WTC11 (cell line): ENCODE results near the gene LAMC2. TPM values are rescaled to one million over a fixed set of nuclear protein-coding genes. Genes with fewer than 3 reads are reported as not detected.

ENCODE experiments used
- ATAC-seq: fragments of 200-7000 bp; cut with Tn5 transposase; 2 replicates; pipeline ENCODE4 v1.10.0; 2021; ENCODE audit warnings: mild to moderate bottlenecking, moderate library complexity
- CTCF ChIA-PET: fragments of 300-600 bp; sonication (Branson Sonifier 250); formaldehyde crosslinking; loops from one replicate; lab custom pipeline; 2021; ENCODE audit warnings: antibody characterized with exemption; lab: Charles Lee
- POLR2A ChIA-PET: fragments of 350-600 bp; sonication (Branson Sonifier 250); formaldehyde crosslinking; loops from one replicate; lab custom pipeline; 2021; ENCODE audit warnings: antibody characterized with exemption; lab: Charles Lee
- DNase-seq: peaks from one replicate; pipeline ENCODE4 v3.0.0; 2021; ENCODE audit warnings: low spot score
- H3K27ac Mint-ChIP-seq: 2 replicates; pipeline ENCODE4 v1.8.0; 2021; ENCODE audit warnings: mixed read lengths
- H3K27me3 Mint-ChIP-seq: 2 replicates; pipeline ENCODE4 v1.8.0; 2021; ENCODE audit warnings: low read depth, mild to moderate bottlenecking, moderate library complexity, mixed read lengths
- H3K36me3 Mint-ChIP-seq: 2 replicates; pipeline ENCODE4 v1.8.0; 2021; ENCODE audit warnings: mixed read lengths
- H3K4me1 Mint-ChIP-seq: 2 replicates; pipeline ENCODE4 v1.8.0; 2022; ENCODE audit warnings: mixed read lengths
- H3K4me3 Mint-ChIP-seq: 2 replicates; pipeline ENCODE4 v1.8.0; 2021; ENCODE audit warnings: mild to moderate bottlenecking, moderate library complexity, mixed read lengths
- H3K9me3 Mint-ChIP-seq: 2 replicates; pipeline ENCODE4 v1.8.0; 2021; ENCODE audit warnings: mixed read lengths
- GABPB1 ChIP-seq: sonication (generic); formaldehyde crosslinking; IDR thresholded peaks from 2 replicates; pipeline ENCODE4 v1.8.1; 2023; ENCODE audit warnings: mild to moderate bottlenecking, missing genetic modification reagents
- HMGA2 ChIP-seq: fragments of 250-450 bp; sonication (Bioruptor Pico); IDR thresholded peaks from 2 replicates; pipeline ENCODE4 v1.4.0; 2021; ENCODE audit warnings: mild to moderate bottlenecking, moderate library complexity
- JAZF1 ChIP-seq: fragments of 250-450 bp; sonication (Bioruptor Pico); IDR thresholded peaks from 2 replicates; pipeline ENCODE4 v1.9.0; 2021; ENCODE audit warnings: moderate library complexity, mild to moderate bottlenecking, inconsistent platforms
- JUN ChIP-seq: sonication (generic); formaldehyde crosslinking; IDR thresholded peaks from 2 replicates; pipeline ENCODE4 v1.8.0; 2023; ENCODE audit warnings: mild to moderate bottlenecking, missing genetic modification reagents
- NR1H2 ChIP-seq: sonication (generic); formaldehyde crosslinking; IDR thresholded peaks from 2 replicates; pipeline ENCODE4 v1.9.0; 2021; ENCODE audit warnings: mild to moderate bottlenecking, moderate library complexity, missing genetic modification reagents
- PRRX2 ChIP-seq: fragments of 250-450 bp; sonication (Bioruptor Pico); IDR thresholded peaks from 2 replicates; pipeline ENCODE4 v1.8.0; 2021; ENCODE audit warnings: mild to moderate bottlenecking
- RELA ChIP-seq: sonication (generic); formaldehyde crosslinking; IDR thresholded peaks from 2 replicates; pipeline ENCODE4 v1.8.1; 2022; ENCODE audit warnings: missing genetic modification reagents, mild to moderate bottlenecking, borderline replicate concordance
- RORB ChIP-seq: fragments of 250-450 bp; sonication (Bioruptor Pico); IDR thresholded peaks from 2 replicates; pipeline ENCODE4 v1.9.0; 2021; ENCODE audit warnings: mild to moderate bottlenecking
- SMAD3 ChIP-seq: sonication (generic); formaldehyde crosslinking; IDR thresholded peaks from 2 replicates; pipeline ENCODE4 v1.8.0; 2022; ENCODE audit warnings: missing genetic modification reagents, mild to moderate bottlenecking, borderline replicate concordance
- SMAD4 ChIP-seq: sonication (generic); formaldehyde crosslinking; IDR thresholded peaks from 2 replicates; pipeline ENCODE4 v1.8.0; 2022; ENCODE audit warnings: mild to moderate bottlenecking, missing genetic modification reagents
- TEAD1 ChIP-seq: sonication (generic); formaldehyde crosslinking; IDR thresholded peaks from 2 replicates; pipeline ENCODE4 v1.8.0; 2022; ENCODE audit warnings: mild to moderate bottlenecking, missing genetic modification reagents
- TP53 ChIP-seq: sonication (generic); formaldehyde crosslinking; IDR thresholded peaks from 2 replicates; pipeline ENCODE4 v1.8.1; 2023; ENCODE audit warnings: mild to moderate bottlenecking, missing genetic modification reagents
- ZNF121 ChIP-seq: sonication (generic); formaldehyde crosslinking; IDR thresholded peaks from 2 replicates; pipeline ENCODE4 v1.8.0; 2023; ENCODE audit warnings: missing genetic modification reagents
- ZNF138 ChIP-seq: sonication (generic); formaldehyde crosslinking; conservative IDR thresholded peaks from 2 replicates; pipeline ENCODE4 v1.8.1; 2022; ENCODE audit warnings: mild to moderate bottlenecking, moderate library complexity, missing genetic modification reagents
- ZNF263 ChIP-seq: sonication (generic); formaldehyde crosslinking; IDR thresholded peaks from 2 replicates; pipeline ENCODE4 v1.8.1; 2022; ENCODE audit warnings: low read depth, mild to moderate bottlenecking, moderate library complexity, missing genetic modification reagents
- ZNF317 ChIP-seq: sonication (generic); formaldehyde crosslinking; IDR thresholded peaks from 2 replicates; pipeline ENCODE4 v1.8.1; 2023; ENCODE audit warnings: low read depth, mild to moderate bottlenecking, moderate library complexity, missing genetic modification reagents, borderline replicate concordance
- ZNF423 ChIP-seq: fragments of 250-450 bp; sonication (Bioruptor Pico); IDR thresholded peaks from 2 replicates; pipeline ENCODE4 v2.1.2; 2022; ENCODE audit warnings: mild to moderate bottlenecking, moderate library complexity
- total RNA-seq: library from RNA; stranded (reverse); gene quantifications from 3 replicates; pipeline ENCODE4 v1.2.3, GENCODE V29; 2021
- TF ChIP-seq, protein P1 (sequence below): sonication (generic); formaldehyde crosslinking; IDR thresholded peaks from 2 replicates; pipeline ENCODE4 v1.8.1; 2022; ENCODE audit warnings: mild to moderate bottlenecking, missing genetic modification reagents, moderate library complexity, borderline replicate concordance
- TF ChIP-seq, protein P2 (sequence below): sonication (generic); formaldehyde crosslinking; IDR thresholded peaks from 2 replicates; pipeline ENCODE4 v1.8.1; 2023; ENCODE audit warnings: mild to moderate bottlenecking, missing genetic modification reagents
- TF ChIP-seq, protein P3 (sequence below): sonication (generic); formaldehyde crosslinking; IDR thresholded peaks from 2 replicates; pipeline ENCODE4 v1.8.0; 2023; ENCODE audit warnings: missing genetic modification reagents
- TF ChIP-seq, protein P4 (sequence below): sonication (generic); formaldehyde crosslinking; IDR thresholded peaks from 2 replicates; pipeline ENCODE4 v1.8.1; 2022; ENCODE audit warnings: low read depth, missing genetic modification reagents, borderline replicate concordance
- TF ChIP-seq, protein P5 (sequence below): sonication (generic); formaldehyde crosslinking; conservative IDR thresholded peaks from 2 replicates; pipeline ENCODE4 v1.8.1; 2023; ENCODE audit warnings: mild to moderate bottlenecking, low read depth, missing genetic modification reagents, moderate library complexity
- TF ChIP-seq, protein P6 (sequence below): fragments of 250-450 bp; sonication (Bioruptor Pico); IDR thresholded peaks from 2 replicates; pipeline ENCODE4 v1.9.0; 2021; ENCODE audit warnings: mild to moderate bottlenecking

LAMC2 gene
- total RNA-seq, 1 experiment from 2014 or later, result 7.9 TPM

DNA sequence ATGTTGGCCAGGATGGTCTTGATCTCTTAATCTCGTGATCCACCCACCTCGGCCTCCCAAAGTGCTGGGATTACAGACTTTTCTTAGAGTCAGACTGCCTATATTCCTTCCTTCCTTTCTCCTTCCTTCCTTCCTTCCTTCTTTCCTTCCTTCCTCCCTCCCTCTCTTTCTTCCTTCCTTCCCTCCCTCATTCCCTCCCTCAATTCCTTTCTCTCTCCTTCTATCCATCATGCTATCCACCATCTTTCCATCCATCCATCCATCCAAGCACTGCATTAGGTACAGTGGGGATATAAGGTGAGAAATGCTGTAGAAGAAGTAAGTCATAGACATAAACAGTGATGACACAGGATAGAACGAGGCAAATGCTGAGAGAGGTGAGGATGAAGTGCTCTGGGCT lies 13.2 kb downstream of the LAMC2 start:
- TF ChIP-seq, protein P1, sequence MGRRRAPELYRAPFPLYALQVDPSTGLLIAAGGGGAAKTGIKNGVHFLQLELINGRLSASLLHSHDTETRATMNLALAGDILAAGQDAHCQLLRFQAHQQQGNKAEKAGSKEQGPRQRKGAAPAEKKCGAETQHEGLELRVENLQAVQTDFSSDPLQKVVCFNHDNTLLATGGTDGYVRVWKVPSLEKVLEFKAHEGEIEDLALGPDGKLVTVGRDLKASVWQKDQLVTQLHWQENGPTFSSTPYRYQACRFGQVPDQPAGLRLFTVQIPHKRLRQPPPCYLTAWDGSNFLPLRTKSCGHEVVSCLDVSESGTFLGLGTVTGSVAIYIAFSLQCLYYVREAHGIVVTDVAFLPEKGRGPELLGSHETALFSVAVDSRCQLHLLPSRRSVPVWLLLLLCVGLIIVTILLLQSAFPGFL (CRISPR knock-in tag), result no peak
- TF ChIP-seq, protein P2, sequence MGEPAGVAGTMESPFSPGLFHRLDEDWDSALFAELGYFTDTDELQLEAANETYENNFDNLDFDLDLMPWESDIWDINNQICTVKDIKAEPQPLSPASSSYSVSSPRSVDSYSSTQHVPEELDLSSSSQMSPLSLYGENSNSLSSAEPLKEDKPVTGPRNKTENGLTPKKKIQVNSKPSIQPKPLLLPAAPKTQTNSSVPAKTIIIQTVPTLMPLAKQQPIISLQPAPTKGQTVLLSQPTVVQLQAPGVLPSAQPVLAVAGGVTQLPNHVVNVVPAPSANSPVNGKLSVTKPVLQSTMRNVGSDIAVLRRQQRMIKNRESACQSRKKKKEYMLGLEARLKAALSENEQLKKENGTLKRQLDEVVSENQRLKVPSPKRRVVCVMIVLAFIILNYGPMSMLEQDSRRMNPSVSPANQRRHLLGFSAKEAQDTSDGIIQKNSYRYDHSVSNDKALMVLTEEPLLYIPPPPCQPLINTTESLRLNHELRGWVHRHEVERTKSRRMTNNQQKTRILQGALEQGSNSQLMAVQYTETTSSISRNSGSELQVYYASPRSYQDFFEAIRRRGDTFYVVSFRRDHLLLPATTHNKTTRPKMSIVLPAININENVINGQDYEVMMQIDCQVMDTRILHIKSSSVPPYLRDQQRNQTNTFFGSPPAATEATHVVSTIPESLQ (CRISPR knock-in tag), result no peak
- TF ChIP-seq, protein P3, sequence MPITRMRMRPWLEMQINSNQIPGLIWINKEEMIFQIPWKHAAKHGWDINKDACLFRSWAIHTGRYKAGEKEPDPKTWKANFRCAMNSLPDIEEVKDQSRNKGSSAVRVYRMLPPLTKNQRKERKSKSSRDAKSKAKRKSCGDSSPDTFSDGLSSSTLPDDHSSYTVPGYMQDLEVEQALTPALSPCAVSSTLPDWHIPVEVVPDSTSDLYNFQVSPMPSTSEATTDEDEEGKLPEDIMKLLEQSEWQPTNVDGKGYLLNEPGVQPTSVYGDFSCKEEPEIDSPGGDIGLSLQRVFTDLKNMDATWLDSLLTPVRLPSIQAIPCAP (CRISPR knock-in tag), result no peak
- TF ChIP-seq, protein P4, sequence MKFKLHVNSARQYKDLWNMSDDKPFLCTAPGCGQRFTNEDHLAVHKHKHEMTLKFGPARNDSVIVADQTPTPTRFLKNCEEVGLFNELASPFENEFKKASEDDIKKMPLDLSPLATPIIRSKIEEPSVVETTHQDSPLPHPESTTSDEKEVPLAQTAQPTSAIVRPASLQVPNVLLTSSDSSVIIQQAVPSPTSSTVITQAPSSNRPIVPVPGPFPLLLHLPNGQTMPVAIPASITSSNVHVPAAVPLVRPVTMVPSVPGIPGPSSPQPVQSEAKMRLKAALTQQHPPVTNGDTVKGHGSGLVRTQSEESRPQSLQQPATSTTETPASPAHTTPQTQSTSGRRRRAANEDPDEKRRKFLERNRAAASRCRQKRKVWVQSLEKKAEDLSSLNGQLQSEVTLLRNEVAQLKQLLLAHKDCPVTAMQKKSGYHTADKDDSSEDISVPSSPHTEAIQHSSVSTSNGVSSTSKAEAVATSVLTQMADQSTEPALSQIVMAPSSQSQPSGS (CRISPR knock-in tag), result no peak
- TF ChIP-seq ZNF138 (no peak), HMGA2 (CRISPR knock-in tag) (no peak), TEAD1 (CRISPR knock-in tag) (no peak)
- Mint-ChIP-seq H3K9me3 (no peaks in the 10 kb centered on the region), H3K27ac (no peak overlapping the region; the same call in 1 of the 2 replicates), H3K27me3 (no peaks in the 10 kb centered on the region), H3K4me1 (peaks cover 21% of the 10 kb centered on the region), H3K4me3 (no peak overlapping the region), H3K36me3 (no peaks in the 10 kb centered on the region)
- no peak for ATAC-seq
- POLR2A ChIA-PET, result no interaction called here
- CTCF ChIA-PET, result no interaction called here
- DNase-seq, result no peak

DNA sequence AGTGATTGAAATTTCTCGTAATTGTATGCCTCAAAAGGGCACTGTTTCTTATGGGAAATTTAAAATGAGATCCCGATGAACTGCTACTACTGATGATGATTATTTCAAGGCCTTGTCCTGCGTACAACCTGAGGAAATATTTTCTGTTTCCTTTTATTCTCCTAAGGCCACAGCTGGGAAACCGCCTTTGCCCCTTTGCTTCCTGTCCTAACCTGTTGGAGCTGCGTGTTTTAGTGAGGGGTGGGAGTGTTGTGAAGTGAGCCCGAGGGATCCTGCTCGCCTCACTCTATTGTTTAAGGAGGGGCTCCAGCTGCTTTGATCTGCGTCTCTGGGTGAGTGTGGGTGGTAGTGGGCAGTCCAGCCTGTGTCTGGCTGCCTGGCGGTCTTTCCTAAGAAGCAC lies 14.4 kb downstream of the LAMC2 start:
- Mint-ChIP-seq H3K27me3 (no peaks in the 10 kb centered on the region), H3K4me3 (no peak overlapping the region), H3K9me3 (no peaks in the 10 kb centered on the region), H3K4me1 (peaks cover 9% of the 10 kb centered on the region), H3K27ac (peak overlapping the region; percentile 65; the same call in 1 of the 2 replicates), H3K36me3 (no peaks in the 10 kb centered on the region)
- no peak for DNase-seq
- CTCF ChIA-PET, result no interaction called here
- POLR2A ChIA-PET, result no interaction called here
- TF ChIP-seq ZNF121 (CRISPR knock-in tag) (no peak), TP53 (CRISPR knock-in tag) (no peak), ZNF423 (no peak), NR1H2 (CRISPR knock-in tag) (no peak), ZNF138 (no peak), JAZF1 (no peak), ZNF317 (no peak), PRRX2 (CRISPR knock-in tag) (no peak), RELA (CRISPR knock-in tag) (no peak), ZNF263 (CRISPR knock-in tag) (no peak), JUN (CRISPR knock-in tag) (no peak), SMAD3 (CRISPR knock-in tag) (no peak), SMAD4 (no peak), RORB (CRISPR knock-in tag) (no peak), GABPB1 (CRISPR knock-in tag) (no peak)
- TF ChIP-seq, protein P5, sequence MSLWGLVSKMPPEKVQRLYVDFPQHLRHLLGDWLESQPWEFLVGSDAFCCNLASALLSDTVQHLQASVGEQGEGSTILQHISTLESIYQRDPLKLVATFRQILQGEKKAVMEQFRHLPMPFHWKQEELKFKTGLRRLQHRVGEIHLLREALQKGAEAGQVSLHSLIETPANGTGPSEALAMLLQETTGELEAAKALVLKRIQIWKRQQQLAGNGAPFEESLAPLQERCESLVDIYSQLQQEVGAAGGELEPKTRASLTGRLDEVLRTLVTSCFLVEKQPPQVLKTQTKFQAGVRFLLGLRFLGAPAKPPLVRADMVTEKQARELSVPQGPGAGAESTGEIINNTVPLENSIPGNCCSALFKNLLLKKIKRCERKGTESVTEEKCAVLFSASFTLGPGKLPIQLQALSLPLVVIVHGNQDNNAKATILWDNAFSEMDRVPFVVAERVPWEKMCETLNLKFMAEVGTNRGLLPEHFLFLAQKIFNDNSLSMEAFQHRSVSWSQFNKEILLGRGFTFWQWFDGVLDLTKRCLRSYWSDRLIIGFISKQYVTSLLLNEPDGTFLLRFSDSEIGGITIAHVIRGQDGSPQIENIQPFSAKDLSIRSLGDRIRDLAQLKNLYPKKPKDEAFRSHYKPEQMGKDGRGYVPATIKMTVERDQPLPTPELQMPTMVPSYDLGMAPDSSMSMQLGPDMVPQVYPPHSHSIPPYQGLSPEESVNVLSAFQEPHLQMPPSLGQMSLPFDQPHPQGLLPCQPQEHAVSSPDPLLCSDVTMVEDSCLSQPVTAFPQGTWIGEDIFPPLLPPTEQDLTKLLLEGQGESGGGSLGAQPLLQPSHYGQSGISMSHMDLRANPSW, result no peak
- TF ChIP-seq, protein P6, sequence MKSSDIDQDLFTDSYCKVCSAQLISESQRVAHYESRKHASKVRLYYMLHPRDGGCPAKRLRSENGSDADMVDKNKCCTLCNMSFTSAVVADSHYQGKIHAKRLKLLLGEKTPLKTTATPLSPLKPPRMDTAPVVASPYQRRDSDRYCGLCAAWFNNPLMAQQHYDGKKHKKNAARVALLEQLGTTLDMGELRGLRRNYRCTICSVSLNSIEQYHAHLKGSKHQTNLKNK (CRISPR knock-in tag), result no peak
- TF ChIP-seq, protein P1 (CRISPR knock-in tag), result no peak
- no peak; the same call in 1 of the 2 replicates for ATAC-seq
